22Rv1 (cell line): ENCODE measurements around the gene PLD1.

Source experiments
- H3K27ac ChIP-seq: fragments of 450-650 bp; 2 replicates; pipeline ENCODE4 v1.5.1; 2017
- ZFX ChIP-seq: fragments of 450-650 bp; IDR thresholded peaks from 2 replicates; pipeline ENCODE4 v1.6.1; 2017; ENCODE audit warnings: antibody characterized with exemption, borderline replicate concordance
- TF ChIP-seq, protein P1 (sequence below): fragments of 450-650 bp; IDR thresholded peaks from 2 replicates; pipeline ENCODE4 v1.5.1; 2017; ENCODE audit warnings: mild to moderate bottlenecking

The PLD1 gene

DNA sequence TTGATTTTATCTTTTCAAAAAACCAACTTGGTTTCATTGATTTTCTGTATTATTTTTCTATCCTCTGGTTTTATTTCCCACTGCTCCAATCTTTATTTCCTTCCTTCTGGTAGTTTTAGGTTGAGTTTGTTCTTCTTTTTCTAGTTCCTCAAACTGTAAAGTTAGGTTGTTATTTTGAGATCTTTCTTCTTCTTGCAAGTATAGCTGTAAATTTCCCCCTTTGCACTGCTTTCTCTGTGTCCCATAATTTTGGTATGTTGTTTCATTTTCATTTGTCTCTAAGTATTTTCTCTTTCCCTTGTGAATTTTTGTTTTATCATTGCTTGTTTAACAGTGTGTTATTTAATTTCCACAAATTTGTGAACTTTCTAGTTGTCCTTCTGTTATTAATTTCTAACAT lies 120.0 kb downstream of the PLD1 start:
- no peak overlapping the region for H3K27ac ChIP-seq
- no peak for TF ChIP-seq ZFX
- TF ChIP-seq, protein P1, sequence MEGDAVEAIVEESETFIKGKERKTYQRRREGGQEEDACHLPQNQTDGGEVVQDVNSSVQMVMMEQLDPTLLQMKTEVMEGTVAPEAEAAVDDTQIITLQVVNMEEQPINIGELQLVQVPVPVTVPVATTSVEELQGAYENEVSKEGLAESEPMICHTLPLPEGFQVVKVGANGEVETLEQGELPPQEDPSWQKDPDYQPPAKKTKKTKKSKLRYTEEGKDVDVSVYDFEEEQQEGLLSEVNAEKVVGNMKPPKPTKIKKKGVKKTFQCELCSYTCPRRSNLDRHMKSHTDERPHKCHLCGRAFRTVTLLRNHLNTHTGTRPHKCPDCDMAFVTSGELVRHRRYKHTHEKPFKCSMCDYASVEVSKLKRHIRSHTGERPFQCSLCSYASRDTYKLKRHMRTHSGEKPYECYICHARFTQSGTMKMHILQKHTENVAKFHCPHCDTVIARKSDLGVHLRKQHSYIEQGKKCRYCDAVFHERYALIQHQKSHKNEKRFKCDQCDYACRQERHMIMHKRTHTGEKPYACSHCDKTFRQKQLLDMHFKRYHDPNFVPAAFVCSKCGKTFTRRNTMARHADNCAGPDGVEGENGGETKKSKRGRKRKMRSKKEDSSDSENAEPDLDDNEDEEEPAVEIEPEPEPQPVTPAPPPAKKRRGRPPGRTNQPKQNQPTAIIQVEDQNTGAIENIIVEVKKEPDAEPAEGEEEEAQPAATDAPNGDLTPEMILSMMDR = no peak

DNA sequence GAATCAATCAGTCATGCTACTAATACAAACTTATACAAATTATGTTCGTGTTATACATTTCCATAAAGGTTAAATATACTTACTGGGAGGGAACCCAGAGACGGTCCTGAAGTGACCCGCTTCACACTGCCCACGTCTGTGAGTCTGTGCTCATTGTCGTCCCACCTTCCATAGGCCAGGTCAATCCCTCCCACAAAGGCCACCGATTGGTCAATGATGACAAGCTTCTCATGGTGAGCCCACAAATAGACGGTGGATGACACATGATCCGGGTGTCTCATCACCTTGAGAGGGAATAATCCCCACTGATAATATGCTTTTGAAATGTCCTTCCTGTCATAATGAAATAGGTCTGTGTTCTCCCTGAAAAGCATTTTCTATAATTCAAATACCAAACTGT lies 121.7 kb downstream of the PLD1 start:
- H3K27ac ChIP-seq = no peak overlapping the region
- no peak for TF ChIP-seq ZFX
- TF ChIP-seq, protein P1 = no peak

DNA sequence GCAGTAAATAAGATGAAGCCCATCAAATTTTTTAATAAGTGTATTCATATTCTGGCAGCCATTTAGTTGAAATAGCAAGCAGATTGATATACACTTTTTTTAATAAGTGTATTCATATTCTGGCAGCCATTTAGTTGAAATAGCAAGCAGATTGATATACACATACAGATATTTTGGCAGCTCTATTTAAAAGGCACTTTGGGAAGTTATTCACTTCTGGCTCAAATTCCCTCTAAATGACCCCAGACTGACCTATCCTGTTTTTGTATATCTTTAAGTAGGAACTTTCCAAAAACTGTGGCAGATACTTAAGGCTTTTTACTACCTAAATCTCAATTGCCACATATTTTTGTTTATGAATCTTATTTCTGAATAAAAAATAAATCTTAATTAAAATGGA lies 122.3 kb downstream of the PLD1 start:
- TF ChIP-seq, protein P1 = no peak
- TF ChIP-seq ZFX = no peak
- H3K27ac ChIP-seq = no peak overlapping the region

DNA sequence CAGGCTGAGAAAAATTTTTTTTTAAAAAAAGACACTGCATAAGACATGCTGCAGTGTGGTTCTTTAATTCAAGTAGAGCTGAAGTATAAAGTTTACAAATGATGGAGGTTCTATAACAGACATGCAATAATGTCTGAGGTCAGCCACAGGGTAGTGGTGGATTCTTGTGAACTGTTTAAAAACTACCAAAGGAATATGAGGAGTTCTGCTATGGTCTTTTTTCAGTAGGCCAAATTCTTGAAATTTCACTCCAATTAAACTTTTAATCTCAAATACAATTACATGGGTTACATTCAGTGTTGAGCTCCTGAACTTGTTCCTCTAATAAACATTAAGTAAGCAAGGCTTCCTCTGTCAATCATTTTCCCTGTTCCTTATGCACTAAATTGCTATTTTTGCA lies 122.7 kb downstream of the PLD1 start:
- no peak for TF ChIP-seq ZFX
- TF ChIP-seq, protein P1 = no peak
- H3K27ac ChIP-seq = no peak overlapping the region

DNA sequence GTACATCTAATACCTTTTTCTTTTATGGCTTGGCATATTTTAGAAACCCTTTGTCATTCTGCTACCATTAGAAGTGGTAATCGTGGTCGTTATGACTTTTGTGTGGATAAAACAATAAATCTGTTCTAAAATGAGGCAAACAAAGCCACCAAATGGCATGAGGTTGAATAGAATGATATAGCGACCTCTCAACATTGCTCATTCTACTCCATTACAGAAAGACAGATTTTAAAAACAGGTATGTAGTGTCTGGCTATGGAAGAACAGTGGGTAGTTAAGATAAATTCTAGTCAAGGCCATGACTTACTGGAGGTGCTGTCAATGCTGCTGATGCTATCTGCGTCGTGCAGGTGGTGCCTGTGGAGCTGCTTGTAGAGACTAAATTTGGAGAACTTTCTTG lies 123.2 kb downstream of the PLD1 start:
- no peak for TF ChIP-seq ZFX
- TF ChIP-seq, protein P1 = no peak
- H3K27ac ChIP-seq = no peak overlapping the region

DNA sequence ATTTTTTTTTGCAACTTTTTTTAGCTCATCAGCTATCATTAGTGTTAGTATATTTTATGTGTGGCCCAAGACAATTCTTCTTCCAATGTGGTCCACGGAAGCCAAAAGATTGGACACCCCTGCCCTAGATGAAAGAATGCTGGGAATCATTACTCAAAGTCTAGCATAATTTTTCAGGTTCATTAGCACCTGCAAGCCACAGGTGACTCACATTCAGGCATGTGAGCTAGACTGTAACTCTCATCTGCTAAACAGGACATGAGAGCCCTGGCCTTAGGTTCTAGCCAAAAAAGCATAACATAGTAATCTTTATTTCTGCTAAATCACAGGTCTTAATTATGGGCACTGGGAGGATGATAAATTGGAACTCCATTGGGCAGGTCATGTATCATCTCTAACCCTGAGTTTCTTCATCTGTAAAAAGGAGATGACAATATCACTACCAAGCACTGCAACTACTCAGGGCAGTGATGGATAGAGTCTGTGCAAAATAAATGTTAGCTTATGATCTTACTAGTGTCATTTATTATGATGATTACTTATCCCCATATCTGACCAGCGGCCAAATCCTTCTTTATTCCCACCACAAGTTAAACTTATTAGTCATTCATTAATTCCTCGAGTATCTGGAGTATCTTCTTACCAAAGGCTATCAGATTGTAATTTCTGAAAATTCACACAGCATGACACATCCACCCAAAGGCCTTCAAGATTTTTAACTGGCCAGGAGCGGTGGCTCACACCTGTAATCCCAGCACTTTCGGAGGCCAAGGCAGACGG lies 125.0 kb downstream of the PLD1 start:
- TF ChIP-seq, protein P1 = no peak
- no peak for TF ChIP-seq ZFX
- H3K27ac ChIP-seq = no peak overlapping the region

DNA sequence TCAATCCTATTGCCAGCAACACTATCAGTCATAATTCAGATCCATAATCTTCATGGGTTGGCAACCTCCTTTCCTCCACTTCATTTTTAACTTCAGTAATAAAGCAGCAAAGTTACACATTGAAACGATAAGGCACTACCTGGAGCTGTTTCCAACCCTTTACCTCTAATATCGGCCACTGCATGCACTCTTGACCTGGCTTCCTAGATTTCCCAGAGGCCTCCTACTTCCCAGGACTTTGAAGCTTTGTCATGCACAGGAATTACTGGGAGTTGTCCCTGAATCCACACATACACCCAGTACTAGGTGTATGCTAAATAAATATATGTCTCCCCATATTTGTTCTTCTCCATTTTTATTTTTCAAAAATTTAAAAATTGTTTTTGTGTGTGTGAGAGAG lies 126.1 kb downstream of the PLD1 start:
- no peak overlapping the region for H3K27ac ChIP-seq
- TF ChIP-seq, protein P1 = no peak
- no peak for TF ChIP-seq ZFX
